HG03280 (cell line): ENCODE data around the gene TUT7.

ENCODE experiments used
- ATAC-seq: cut with Tn5 transposase; IDR thresholded peaks from one replicate; pipeline ENCODE4 v1.9.1; 2021; ENCODE audit warnings: mild to moderate bottlenecking, moderate library complexity; ENCODE audit not compliant: unreplicated experiment

The TUT7 gene

GRCh38 chr9:86259557-86259956 lies 94.7 kb downstream of the TUT7 start, which contains the start of gene C9orf153:
C9orf153 (minus strand) TSS chr9:86259657; CDS start chr9:86229603, 30,054 bp downstream.
- ATAC-seq, result no peak

- no peak for ATAC-seq
These were observed 96.8 kb downstream of the TUT7 start for GRCh38 chr9:86257391-86257790.

GRCh38 chr9:86256653-86257052 lies 97.6 kb downstream of the TUT7 start:
- no peak for ATAC-seq

GRCh38 chr9:86253577-86253976 lies 100.6 kb downstream of the TUT7 start:
- no peak for ATAC-seq

GRCh38 chr9:86252870-86253269 lies 101.3 kb downstream of the TUT7 start:
- no peak for ATAC-seq

- ATAC-seq, result no peak
These were observed 104.1 kb downstream of the TUT7 start for GRCh38 chr9:86250123-86250522.

GRCh38 chr9:86248746-86249145 lies 105.5 kb downstream of the TUT7 start:
- ATAC-seq, result no peak

- ATAC-seq, result peak; percentile 77
These were observed 107.5 kb downstream of the TUT7 start for GRCh38 chr9:86246752-86247161.

- no peak for ATAC-seq
These were observed 112.1 kb downstream of the TUT7 start for GRCh38 chr9:86242071-86242470.

- ATAC-seq, result no peak
These were observed 113.0 kb downstream of the TUT7 start for GRCh38 chr9:86241216-86241615.

GRCh38 chr9:86238861-86239770 lies 115.1 kb downstream of the TUT7 start:
- no peak for ATAC-seq
